SK-N-SH (cell line): ENCODE data around the gene RALY. TPM values are rescaled to one million over a fixed set of nuclear protein-coding genes. Genes with fewer than 3 reads are reported as not detected.

Experiments
- CTCF ChIA-PET: fragments of 300-600, 350-600 bp; formaldehyde crosslinking; extraction: SDS; loops from one replicate; lab custom pipeline; 2021; lab: Yijun Ruan, JAX
- POLR2A ChIA-PET: fragments of 350-600 bp; sonication (Branson Sonifier 250); formaldehyde crosslinking; extraction: SDS; loops from one replicate; lab custom pipeline; 2020; ENCODE audit warnings: antibody characterized with exemption, inconsistent platforms; lab: Yijun Ruan, JAX
- DNase-seq: peaks from one replicate; pipeline ENCODE4 v3.0.0; 2012
- H2AFZ ChIP-seq: fragments of 200-600 bp; sonication (generic); 2 replicates; pipeline ENCODE4 v1.8.1; 2016; ENCODE audit warnings: antibody characterized with exemption, mild to moderate bottlenecking, low read depth
- H3F3A ChIP-seq: fragments of 200-600 bp; sonication (generic); replicated peaks from 2 replicates; pipeline ENCODE3; 2016; ENCODE audit warnings: antibody characterized with exemption, mild to moderate bottlenecking; ENCODE audit not compliant: insufficient read depth
- H3K27ac ChIP-seq, 2 experiments: fragments of 200-500 bp in 1 of 2; fragments of 200-600 bp in 1 of 2; sonication (Bioruptor generic) in 1 of 2; sonication (generic), shearing (Covaris generic) in 1 of 2; 2 replicates each; pipeline versions ENCODE4 v1.5.1 to v1.6.1; 2014 to 2016; ENCODE audit warnings: low read depth in 2 of 2, inconsistent platforms in 1 of 2, low read length in 1 of 2, mild to moderate bottlenecking in 1 of 2, mixed read lengths in 1 of 2
- H3K27me3 ChIP-seq: fragments of 200-600 bp; sonication (generic), shearing (Covaris generic); 2 replicates; pipeline ENCODE4 v1.6.1; 2016; ENCODE audit warnings: mixed run types; ENCODE audit not compliant: insufficient read depth
- H3K36me3 ChIP-seq, 2 experiments: fragments of 200-500 bp in 1 of 2; fragments of 200-600 bp in 1 of 2; sonication (Bioruptor generic) in 1 of 2; sonication (generic) in 1 of 2; replicated peaks in 1 of 2; 2 replicates each; pipeline versions ENCODE3 to v1.5.1; 2014 to 2016; ENCODE audit warnings: low read length in 1 of 2, mild to moderate bottlenecking in 1 of 2; ENCODE audit not compliant: insufficient read depth in 2 of 2, control insufficient read depth in 1 of 2
- H3K4me1 ChIP-seq, 2 experiments: fragments of 200-500 bp in 1 of 2; fragments of 200-600 bp in 1 of 2; sonication (Bioruptor generic) in 1 of 2; sonication (generic), shearing (Covaris generic) in 1 of 2; 2 replicates each; pipeline versions ENCODE4 v1.5.1 to v1.6.1; 2014 to 2016; ENCODE audit warnings: low read depth in 1 of 2, low read length in 1 of 2, mixed run types in 1 of 2; ENCODE audit not compliant: insufficient read depth in 2 of 2, control insufficient read depth in 1 of 2
- H3K4me2 ChIP-seq: fragments of 200-600 bp; sonication (generic), shearing (Covaris generic); 2 replicates; pipeline ENCODE4 v1.6.1; 2017; ENCODE audit warnings: mixed run types
- H3K4me3 ChIP-seq, 2 experiments: fragments of 200-500 bp in 1 of 2; fragments of 200-600 bp in 1 of 2; sonication (Bioruptor generic) in 1 of 2; sonication (generic), shearing (Covaris generic) in 1 of 2; 2 replicates each; pipeline versions ENCODE4 v1.5.1 to v1.8.1; 2014 to 2016; ENCODE audit warnings: low read depth in 2 of 2, inconsistent platforms in 1 of 2, low read length in 1 of 2, mild to moderate bottlenecking in 1 of 2, mixed read lengths in 1 of 2, moderate library complexity in 1 of 2
- H3K79me2 ChIP-seq: fragments of 200-600 bp; sonication (generic); 2 replicates; pipeline ENCODE4 v1.8.1; 2017; ENCODE audit warnings: mild to moderate bottlenecking; ENCODE audit not compliant: insufficient read depth
- H3K9ac ChIP-seq: fragments of 200-600 bp; sonication (generic); 2 replicates; pipeline ENCODE4 v1.6.1; 2017; ENCODE audit warnings: mixed run types
- H3K9me2 ChIP-seq: fragments of 200-600 bp; sonication (generic); 2 replicates; pipeline ENCODE4 v1.6.1; 2017; ENCODE audit warnings: mixed run types
- H3K9me3 ChIP-seq: fragments of 200-600 bp; sonication (generic); 2 replicates; pipeline ENCODE4 v1.6.1; 2017; ENCODE audit warnings: mixed run types, mild to moderate bottlenecking, moderate library complexity
- H4K20me1 ChIP-seq: fragments of 200-600 bp; sonication (generic); 2 replicates; pipeline ENCODE4 v1.6.1; 2017; ENCODE audit warnings: mild to moderate bottlenecking, mixed run types; ENCODE audit not compliant: insufficient read depth
- EZH2phosphoT487 ChIP-seq: fragments of 200-600 bp; sonication (generic); IDR thresholded peaks from 2 replicates; pipeline ENCODE4 v1.6.1; 2017; ENCODE audit warnings: low read depth, mixed run types, mild to moderate bottlenecking, antibody characterized with exemption, moderate library complexity, borderline replicate concordance
- FOSL2 ChIP-seq: IDR thresholded peaks from 2 replicates; pipeline ENCODE4 v1.4.0; 2012; ENCODE audit warnings: low read depth, mild to moderate bottlenecking, moderate library complexity, borderline replicate concordance
- FOXJ3 ChIP-seq: sonication (generic); formaldehyde crosslinking; IDR thresholded peaks from 2 replicates; pipeline ENCODE4 v1.5.1; 2020; ENCODE audit warnings: mild to moderate bottlenecking, missing genetic modification reagents
- IRF3 ChIP-seq: fragments of 150-350 bp; IDR thresholded peaks from 2 replicates; pipeline ENCODE4 v1.6.1; 2016; ENCODE audit warnings: mild to moderate bottlenecking, low read depth, low read length
- JUND ChIP-seq: IDR thresholded peaks from 2 replicates; pipeline ENCODE4 v1.4.0; 2012
- MXI1 ChIP-seq: IDR thresholded peaks from 2 replicates; pipeline ENCODE4 v1.6.1; 2012; ENCODE audit warnings: mild to moderate bottlenecking, low read depth, low read length, improper control_type of control experiment
- NRF1 ChIP-seq: IDR thresholded peaks from 2 replicates; pipeline ENCODE4 v1.6.1; 2012; ENCODE audit warnings: low read depth, mild to moderate bottlenecking, low read length
- RAD21 ChIP-seq: IDR thresholded peaks from 2 replicates; pipeline ENCODE4 v1.6.1; 2012; ENCODE audit warnings: mild to moderate bottlenecking, low read length
- RCOR1 ChIP-seq: fragments of 150-350 bp; IDR thresholded peaks from 2 replicates; pipeline ENCODE4 v1.6.1; 2017; ENCODE audit warnings: antibody characterized with exemption, low read length
- RFX5 ChIP-seq: IDR thresholded peaks from 2 replicates; pipeline ENCODE4 v1.6.1; 2012; ENCODE audit warnings: mild to moderate bottlenecking, improper control_type of control experiment, low read length
- SMC3 ChIP-seq: IDR thresholded peaks from 2 replicates; pipeline ENCODE4 v1.6.1; 2012; ENCODE audit warnings: low read depth, low read length, improper control_type of control experiment
- WGBS: methylation state at CpG from one replicate; pipeline ENCODE4 v1.1.6; 2017; ENCODE audit warnings: low lambda C conversion rate; 5-methylcytosine and 5-hydroxymethylcytosine counted together
- polyA plus RNA-seq, 3 experiments: library from polyadenylated mRNA; depleted of rRNA; stranded (reverse); fragments of >200 nt; gene quantifications; 2 replicates each; pipeline ENCODE4 v1.2.3, GENCODE V29; 2012
- TF ChIP-seq, protein P1 (sequence below): fragments of 200-600 bp; sonication (generic); IDR thresholded peaks from 2 replicates; pipeline ENCODE4 v1.6.1; 2017; ENCODE audit warnings: antibody characterized with exemption, mild to moderate bottlenecking, moderate library complexity

RALY gene
- polyA plus RNA-seq, 1 of the 3 experiments (the other 2 are of a cell fraction): 130 TPM

DNA sequence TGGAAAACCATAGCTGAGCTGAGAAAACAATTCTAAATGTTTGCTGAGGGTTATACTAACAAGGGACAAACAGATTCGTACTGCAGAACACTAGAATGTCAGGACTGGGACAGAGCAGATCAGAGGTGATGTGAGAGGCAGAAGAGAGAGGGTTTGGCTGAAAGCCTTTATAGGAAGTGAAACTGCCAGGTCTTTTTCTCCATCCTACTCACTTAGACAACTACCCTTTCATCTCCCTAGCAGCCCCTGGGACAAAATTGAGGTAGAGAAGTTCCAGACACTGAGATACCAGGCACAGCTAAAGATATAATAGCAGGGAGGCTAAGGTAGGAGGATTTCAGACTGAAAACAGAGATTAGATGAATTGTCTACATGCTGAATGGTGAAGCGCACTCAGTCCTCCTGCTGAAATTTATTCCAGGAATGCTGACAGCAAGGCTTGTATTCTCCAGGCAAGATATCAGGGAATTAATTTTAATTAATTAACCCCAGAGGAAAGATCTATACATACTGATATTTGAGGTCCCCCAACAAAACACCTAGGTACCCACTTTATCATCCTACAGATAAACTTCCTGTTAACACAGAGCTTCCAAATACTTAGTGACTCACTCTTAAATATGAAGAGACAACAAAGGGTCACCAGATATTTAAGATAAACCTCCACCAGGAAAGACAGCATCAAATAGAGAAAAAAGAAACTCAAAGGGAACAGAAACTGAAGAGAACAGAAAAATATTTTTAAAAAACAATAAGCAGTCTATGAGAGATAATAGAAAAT is 130.9 kb downstream of the RALY start:
- H3K9me2 ChIP-seq: no peaks in the 10 kb centered on the region
- POLR2A ChIA-PET: interaction anchor here (1.8 kb wide), 1 partner anchor 12 kb away, joined by 6 read pairs; the partner anchor contains the start of gene EIF2S2

DNA sequence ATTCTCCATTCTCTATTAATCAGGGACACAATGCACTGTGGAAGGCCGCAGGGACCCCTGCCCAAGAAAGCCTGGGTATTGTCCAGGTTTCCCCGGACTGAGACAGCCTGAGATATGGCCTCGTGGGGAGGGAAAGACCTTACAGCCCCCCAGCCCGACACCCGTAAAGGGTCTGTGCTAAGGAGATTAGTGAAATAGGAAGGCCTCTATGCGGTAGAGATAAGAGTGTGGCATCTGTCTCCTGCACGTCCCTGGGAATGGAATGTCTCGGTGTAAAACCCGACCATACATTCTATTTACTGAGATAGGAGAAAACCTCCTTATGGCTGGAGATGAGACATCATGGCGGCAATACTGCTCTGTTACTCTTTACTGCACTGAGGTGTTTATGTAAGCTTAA is 134.1 kb downstream of the RALY start:
- 73% methylated on average over 9 of the region's 10 CpGs for WGBS
- TF ChIP-seq JUND: no peak
- no peak for DNase-seq

More for the DNA sequence above, 130.9 kb downstream of the RALY start:
- Histone ChIP-seq H3K27ac (peak overlapping the region in 1 of 2 experiments; percentile 7; a peak in 2 of 4 replicates), H3K36me3 (no peaks in the 10 kb centered on the region), H3K9ac (no peak overlapping the region), H3K4me3 (no peak overlapping the region), H2AFZ (peak overlapping the region; percentile 39), H3K4me1 (peaks cover 0 to 4% of the 10 kb centered on the region in 2 experiments; a peak in 3 of 4 replicates), H3K79me2 (no peaks in the 10 kb centered on the region), H3F3A (peaks cover 6% of the 10 kb centered on the region), H3K9me3 (no peaks in the 10 kb centered on the region)
- CTCF ChIA-PET: interaction anchor here (0.7 to 1.5 kb wide), 8 partner anchors 11 to 263 kb away, joined by 3 to 4 read pairs (median 3); partner anchors contain the start of gene EIF2S2
- 44% methylated on average over 2 of the region's 2 CpGs for WGBS
- TF ChIP-seq FOXJ3 (CRISPR knock-in tag) (no peak), NRF1 (no peak), RCOR1 (no peak), IRF3 (no peak), FOSL2 (peak; percentile 10; the same call in 1 of the 2 replicates)
- TF ChIP-seq, all 33 proteins: peak for 1
- peak; percentile 47 for DNase-seq
- Histone ChIP-seq H4K20me1 (no peaks in the 10 kb centered on the region), H3K27me3 (no peaks in the 10 kb centered on the region), H3K4me2 (no peak overlapping the region)

GRCh38 chr20:34129518-34130162 is 135.9 kb downstream of the RALY start:
- Histone ChIP-seq H3K9ac (no peak overlapping the region), H2AFZ (no peak overlapping the region), H4K20me1 (no peaks in the 10 kb centered on the region), H3K9me2 (no peaks in the 10 kb centered on the region), H3K36me3 (no peaks in the 10 kb centered on the region), H3F3A (no peaks in the 10 kb centered on the region), H3K9me3 (no peaks in the 10 kb centered on the region), H3K27me3 (no peaks in the 10 kb centered on the region), H3K27ac (no peak overlapping the region), H3K4me3 (peak overlapping the region in 1 of 2 experiments; percentile 16; a peak in 1 of 4 replicates), H3K4me1 (peaks cover 3 to 4% of the 10 kb centered on the region in 2 experiments; a peak in 3 of 4 replicates), H3K79me2 (no peaks in the 10 kb centered on the region), H3K4me2 (0 out of 2 replicates have a peak overlapping the region, but pooled peaks have one; percentile 34)
- 8% methylated on average over 10 of the region's 10 CpGs for WGBS
- peak; percentile 85 for DNase-seq
- TF ChIP-seq EZH2phosphoT487 (no peak), RAD21 (peak; percentile 98), MXI1 (peak; percentile 65; the same call in 1 of the 2 replicates), RFX5 (0 out of 2 replicates have a peak, but pooled peaks have one; percentile 39), SMC3 (peak; percentile 88), RCOR1 (no peak)
- TF ChIP-seq, protein P1, sequence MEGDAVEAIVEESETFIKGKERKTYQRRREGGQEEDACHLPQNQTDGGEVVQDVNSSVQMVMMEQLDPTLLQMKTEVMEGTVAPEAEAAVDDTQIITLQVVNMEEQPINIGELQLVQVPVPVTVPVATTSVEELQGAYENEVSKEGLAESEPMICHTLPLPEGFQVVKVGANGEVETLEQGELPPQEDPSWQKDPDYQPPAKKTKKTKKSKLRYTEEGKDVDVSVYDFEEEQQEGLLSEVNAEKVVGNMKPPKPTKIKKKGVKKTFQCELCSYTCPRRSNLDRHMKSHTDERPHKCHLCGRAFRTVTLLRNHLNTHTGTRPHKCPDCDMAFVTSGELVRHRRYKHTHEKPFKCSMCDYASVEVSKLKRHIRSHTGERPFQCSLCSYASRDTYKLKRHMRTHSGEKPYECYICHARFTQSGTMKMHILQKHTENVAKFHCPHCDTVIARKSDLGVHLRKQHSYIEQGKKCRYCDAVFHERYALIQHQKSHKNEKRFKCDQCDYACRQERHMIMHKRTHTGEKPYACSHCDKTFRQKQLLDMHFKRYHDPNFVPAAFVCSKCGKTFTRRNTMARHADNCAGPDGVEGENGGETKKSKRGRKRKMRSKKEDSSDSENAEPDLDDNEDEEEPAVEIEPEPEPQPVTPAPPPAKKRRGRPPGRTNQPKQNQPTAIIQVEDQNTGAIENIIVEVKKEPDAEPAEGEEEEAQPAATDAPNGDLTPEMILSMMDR: peak; percentile 77
- POLR2A ChIA-PET: interaction anchor here (1.1 kb wide), 1 partner anchor 17 kb away, joined by 5 read pairs; no protein-coding TSS in a partner anchor
- CTCF ChIA-PET: interaction anchor here (0.5 to 3.2 kb wide), 30 partner anchors 8 to 1014 kb away, joined by 3 to 25 read pairs (median 4); partner anchors contain the start of genes CHMP4B and EIF2S2

More for the DNA sequence above, 134.1 kb downstream of the RALY start:
- H3F3A ChIP-seq: peaks cover 6% of the 10 kb centered on the region
- no peaks in the 10 kb centered on the region for H3K36me3 ChIP-seq
- H3K4me3 ChIP-seq: no peak overlapping the region
- H3K4me2 ChIP-seq: no peak overlapping the region
- H3K79me2 ChIP-seq: no peaks in the 10 kb centered on the region
- no peaks in the 10 kb centered on the region for H3K9me2 ChIP-seq
- no peak overlapping the region for H2AFZ ChIP-seq
- H3K9ac ChIP-seq: no peak overlapping the region
- H3K9me3 ChIP-seq: no peaks in the 10 kb centered on the region
- no peak overlapping the region for H3K27ac ChIP-seq
- H3K4me1 ChIP-seq: peaks cover 0 to 4% of the 10 kb centered on the region in 2 experiments; a peak in 3 of 4 replicates
- ChIA-PET POLR2A (no interaction called here), CTCF (interaction anchor here (2.5 kb wide), 1 partner anchor 10 kb away, joined by 25 read pairs; no protein-coding TSS in a partner anchor)
- H4K20me1 ChIP-seq: no peaks in the 10 kb centered on the region
- H3K27me3 ChIP-seq: no peaks in the 10 kb centered on the region
